Osteoblast (primary cell): ENCODE results near the gene GALNT6. TPM values are rescaled to one million over a fixed set of nuclear protein-coding genes. Genes with fewer than 3 reads are reported as not detected.
A peak's percentile ranks its signal among the peaks of the same experiment; 100 is the strongest.

Experiments
- DNase-seq: peaks from one replicate; pipeline ENCODE4 v3.0.0; 2011; ENCODE audit warnings: low spot score, mixed read lengths; ENCODE audit not compliant: insufficient read length; ENCODE audit errors: missing footprints
- H2AFZ ChIP-seq: 2 replicates; pipeline ENCODE4 v1.6.0; 2011; ENCODE audit warnings: mild to moderate bottlenecking, low read length
- H3K27ac ChIP-seq: 2 replicates; pipeline ENCODE4 v1.5.1; 2011; ENCODE audit warnings: mild to moderate bottlenecking, low read depth, low read length, moderate library complexity
- H3K27me3 ChIP-seq: 2 replicates; pipeline ENCODE4 v1.6.0; 2012; ENCODE audit warnings: mild to moderate bottlenecking, control low read depth, inconsistent platforms, low read length, moderate library complexity; ENCODE audit not compliant: insufficient read depth
- H3K36me3 ChIP-seq: 2 replicates; pipeline ENCODE4 v1.5.1; 2011; ENCODE audit warnings: mild to moderate bottlenecking, low read length, control low read depth, moderate library complexity; ENCODE audit not compliant: insufficient read depth
- H3K4me1 ChIP-seq: 2 replicates; pipeline ENCODE4 v1.5.1; 2011; ENCODE audit warnings: mild to moderate bottlenecking, low read length, control low read depth, moderate library complexity; ENCODE audit not compliant: insufficient read depth
- H3K4me2 ChIP-seq: 2 replicates; pipeline ENCODE4 v1.6.0; 2011; ENCODE audit warnings: mild to moderate bottlenecking, low read length; ENCODE audit not compliant: insufficient read depth
- H3K4me3 ChIP-seq: fragments of 200-600 bp; sonication (generic); 3 replicates; pipeline ENCODE4 v1.5.1; 2012; ENCODE audit warnings: mild to moderate bottlenecking, low read length, inconsistent platforms; ENCODE audit not compliant: insufficient read depth
- H3K79me2 ChIP-seq: 2 replicates; pipeline ENCODE4 v1.6.0; 2012; ENCODE audit warnings: mild to moderate bottlenecking, low read length, control low read depth, inconsistent platforms; ENCODE audit not compliant: insufficient read depth
- H3K9me3 ChIP-seq: 2 replicates; pipeline ENCODE4 v1.5.1; 2011; ENCODE audit warnings: low read depth, low read length, control low read depth
- H4K20me1 ChIP-seq: 2 replicates; pipeline ENCODE4 v1.6.0; 2012; ENCODE audit warnings: mild to moderate bottlenecking, low read length, control low read depth; ENCODE audit not compliant: insufficient read depth
- CTCF ChIP-seq: IDR thresholded peaks from 2 replicates; pipeline ENCODE4 v1.5.1; 2011; ENCODE audit warnings: mild to moderate bottlenecking, low read depth, low read length, moderate library complexity; ENCODE audit errors: extremely low read depth
- total RNA-seq: library from RNA; depleted of rRNA; stranded (reverse); fragments of >200 nt; gene quantifications from 2 replicates; pipeline ENCODE4 v1.2.3, GENCODE V29; 2012

The GALNT6 gene
- total RNA-seq, 1 donor = 9.8 TPM

GRCh38 chr12:51389302-51389999, 1.8 kb downstream of the GALNT6 start:
- H3K79me2 ChIP-seq = no peaks in the 10 kb centered on the region
- no peak overlapping the region for H2AFZ ChIP-seq
- no peak overlapping the region for H3K27ac ChIP-seq
- no peak overlapping the region for H3K4me3 ChIP-seq
- no peaks in the 10 kb centered on the region for H3K36me3 ChIP-seq
- no peaks in the 10 kb centered on the region for H3K9me3 ChIP-seq
- peak; percentile 80 for DNase-seq
- H3K27me3 ChIP-seq = no peaks in the 10 kb centered on the region
- peak overlapping the region; percentile 4 for H3K4me2 ChIP-seq
- H3K4me1 ChIP-seq = peaks cover 30% of the 10 kb centered on the region
- no peak for TF ChIP-seq CTCF
- no peaks in the 10 kb centered on the region for H4K20me1 ChIP-seq

GRCh38 chr12:51388846-51389245, 2.4 kb downstream of the GALNT6 start:
- Histone ChIP-seq H4K20me1 (no peaks in the 10 kb centered on the region), H3K4me3 (no peak overlapping the region), H3K9me3 (no peaks in the 10 kb centered on the region), H3K36me3 (no peaks in the 10 kb centered on the region), H3K4me2 (no peak overlapping the region), H3K4me1 (peaks cover 24% of the 10 kb centered on the region), H3K27ac (no peak overlapping the region), H3K27me3 (no peaks in the 10 kb centered on the region), H3K79me2 (no peaks in the 10 kb centered on the region), H2AFZ (no peak overlapping the region)
- no peak for TF ChIP-seq CTCF
- no peak for DNase-seq

- Histone ChIP-seq H3K4me1 (peaks cover 21% of the 10 kb centered on the region), H3K4me3 (no peak overlapping the region), H4K20me1 (no peaks in the 10 kb centered on the region), H3K4me2 (no peak overlapping the region), H3K36me3 (no peaks in the 10 kb centered on the region), H3K27ac (no peak overlapping the region), H3K79me2 (no peaks in the 10 kb centered on the region), H3K9me3 (no peaks in the 10 kb centered on the region), H2AFZ (peak overlapping the region; percentile 69), H3K27me3 (no peaks in the 10 kb centered on the region)
- TF ChIP-seq CTCF = no peak
- DNase-seq = peak; percentile 80
These were observed 3.0 kb downstream of the GALNT6 start for GRCh38 chr12:51388069-51388799.

- Histone ChIP-seq H3K4me2 (no peak overlapping the region), H3K27me3 (no peaks in the 10 kb centered on the region), H3K9me3 (no peaks in the 10 kb centered on the region), H3K27ac (no peak overlapping the region), H3K4me3 (no peak overlapping the region), H4K20me1 (no peaks in the 10 kb centered on the region), H2AFZ (no peak overlapping the region), H3K4me1 (peaks cover 19% of the 10 kb centered on the region), H3K79me2 (no peaks in the 10 kb centered on the region), H3K36me3 (no peaks in the 10 kb centered on the region)
- DNase-seq = peak; percentile 50
- TF ChIP-seq CTCF = no peak
These were observed 4.9 kb downstream of the GALNT6 start for GRCh38 chr12:51386351-51386750.
